ENCODE measurements around the gene NIPSNAP2. TPM values are rescaled to one million over a fixed set of nuclear protein-coding genes. Genes with fewer than 3 reads are reported as not detected.
"Not testable (repeated sequence)": the region's sequence is repeated elsewhere in the genome, so short reads cannot be mapped to it uniquely, and the experiment has no call there.

NIPSNAP2 gene
- total and polyA plus RNA-seq, 2 experiments from 2014 or later, result 97.7 to 207 TPM

GRCh38 chr7:56040730-56041129 lies 76.3 kb downstream of the NIPSNAP2 start:
- H3K27ac ChIP-seq, result peak overlapping the region; percentile 28
- DNase-seq (ENCODE audit: low read depth in 1 of 2, low spot score in 1 of 2), result no peak
- no peak overlapping the region for H3K4me3 ChIP-seq
- H3K9me3 ChIP-seq (ENCODE audit: low read depth), result no peaks in the 10 kb centered on the region
- TF ChIP-seq, protein P1, sequence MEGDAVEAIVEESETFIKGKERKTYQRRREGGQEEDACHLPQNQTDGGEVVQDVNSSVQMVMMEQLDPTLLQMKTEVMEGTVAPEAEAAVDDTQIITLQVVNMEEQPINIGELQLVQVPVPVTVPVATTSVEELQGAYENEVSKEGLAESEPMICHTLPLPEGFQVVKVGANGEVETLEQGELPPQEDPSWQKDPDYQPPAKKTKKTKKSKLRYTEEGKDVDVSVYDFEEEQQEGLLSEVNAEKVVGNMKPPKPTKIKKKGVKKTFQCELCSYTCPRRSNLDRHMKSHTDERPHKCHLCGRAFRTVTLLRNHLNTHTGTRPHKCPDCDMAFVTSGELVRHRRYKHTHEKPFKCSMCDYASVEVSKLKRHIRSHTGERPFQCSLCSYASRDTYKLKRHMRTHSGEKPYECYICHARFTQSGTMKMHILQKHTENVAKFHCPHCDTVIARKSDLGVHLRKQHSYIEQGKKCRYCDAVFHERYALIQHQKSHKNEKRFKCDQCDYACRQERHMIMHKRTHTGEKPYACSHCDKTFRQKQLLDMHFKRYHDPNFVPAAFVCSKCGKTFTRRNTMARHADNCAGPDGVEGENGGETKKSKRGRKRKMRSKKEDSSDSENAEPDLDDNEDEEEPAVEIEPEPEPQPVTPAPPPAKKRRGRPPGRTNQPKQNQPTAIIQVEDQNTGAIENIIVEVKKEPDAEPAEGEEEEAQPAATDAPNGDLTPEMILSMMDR (IDR thresholded peaks at IDR 0.05; ENCODE audit: low read depth, low read length), result no peak
- H3K36me3 ChIP-seq, result no peaks in the 10 kb centered on the region
- H3K27me3 ChIP-seq, result no peaks in the 10 kb centered on the region
- H3K4me1 ChIP-seq (ENCODE audit: low read depth), result no peaks in the 10 kb centered on the region

- H3K36me3 ChIP-seq; H3K27me3 ChIP-seq; H3K9me3 ChIP-seq (ENCODE audit: low read depth); H3K27ac ChIP-seq; H3K4me3 ChIP-seq; H3K4me1 ChIP-seq (ENCODE audit: low read depth); DNase-seq (ENCODE audit: low read depth in 1 of 2, low spot score in 1 of 2): not testable (repeated sequence)
Measured at GRCh38 chr7:56045758-56046157, 81.4 kb downstream of the NIPSNAP2 start.

DNA sequence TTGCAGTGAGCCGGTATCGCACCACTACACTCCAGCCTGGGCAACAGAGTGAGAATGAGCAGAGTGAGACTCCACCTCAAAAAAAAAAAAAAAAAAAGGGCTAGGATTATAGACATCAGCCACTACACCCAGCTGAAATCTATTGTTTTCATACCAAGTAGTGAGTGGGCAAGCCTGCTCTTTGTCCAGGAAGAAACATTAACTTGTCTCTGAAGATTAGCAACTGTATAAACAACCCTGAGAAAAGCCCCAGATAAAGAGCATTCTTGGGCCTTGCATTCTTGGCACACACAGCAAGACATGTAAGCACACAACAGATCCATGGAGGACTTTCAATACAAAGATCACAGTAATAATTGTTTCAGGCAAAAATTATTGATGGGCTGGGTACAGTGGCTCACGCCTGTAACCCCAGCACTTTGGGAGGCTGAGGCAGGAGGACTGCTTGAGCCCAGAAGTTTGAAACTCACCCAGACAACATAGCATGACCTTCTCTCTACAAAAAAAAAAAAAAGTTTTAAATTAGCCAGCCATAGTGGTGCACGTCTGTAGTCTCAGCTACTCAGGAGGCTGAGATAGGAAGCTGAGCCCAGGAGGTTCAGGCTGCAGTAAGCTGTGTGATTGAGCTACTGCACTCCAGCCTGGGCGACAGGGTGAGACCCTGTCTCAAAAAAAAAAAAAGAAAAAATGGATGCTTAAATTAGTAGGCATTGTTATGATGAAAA lies 82.5 kb downstream of the NIPSNAP2 start:
- no peaks in the 10 kb centered on the region for H3K36me3 ChIP-seq
- no peaks in the 10 kb centered on the region for H3K9me3 ChIP-seq (ENCODE audit: low read depth)
- peak; percentile 15 to 93 for DNase-seq (ENCODE audit: low read depth in 1 of 2, low spot score in 1 of 2)
- H3K4me3 ChIP-seq, result no peak overlapping the region
- H3K27me3 ChIP-seq, result no peaks in the 10 kb centered on the region
- TF ChIP-seq, protein P1 (IDR thresholded peaks at IDR 0.05; ENCODE audit: low read depth, low read length), result no peak
- H3K4me1 ChIP-seq (ENCODE audit: low read depth), result peaks cover 6% of the 10 kb centered on the region
- peak overlapping the region; percentile 69 for H3K27ac ChIP-seq

DNA sequence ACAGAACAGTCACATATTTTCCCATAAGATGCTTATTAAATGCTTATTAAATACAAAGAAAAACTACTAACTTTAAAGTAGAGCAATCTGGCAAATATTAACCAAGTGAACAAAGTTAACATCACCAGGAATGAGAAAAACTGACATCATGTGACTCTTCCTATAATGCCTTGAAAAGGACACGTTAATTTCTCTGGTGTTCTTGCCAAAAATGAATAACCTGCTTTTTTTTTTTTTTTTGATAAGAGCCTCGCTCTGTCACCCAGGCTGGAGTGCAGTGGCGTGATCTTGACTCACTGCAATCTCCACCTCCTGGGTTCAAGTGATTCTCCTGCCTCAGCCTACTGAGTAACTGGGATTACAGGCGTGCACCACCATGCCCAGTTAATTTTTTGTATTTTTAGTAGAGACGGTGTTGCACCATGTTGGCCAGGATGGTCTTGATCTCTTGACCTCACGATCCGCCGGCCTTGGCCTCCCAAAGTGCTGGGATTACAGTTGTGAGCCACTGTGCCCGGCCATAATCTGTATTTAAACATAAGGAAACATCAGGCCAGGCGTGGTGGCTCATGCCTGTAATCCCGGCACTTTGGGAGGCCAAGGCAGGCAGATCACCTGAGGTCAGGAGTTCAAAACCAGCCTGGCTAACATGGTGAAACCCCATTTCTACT lies 83.2 kb downstream of the NIPSNAP2 start:
- not testable (repeated sequence) for H3K4me1 ChIP-seq (ENCODE audit: low read depth); H3K27me3 ChIP-seq; H3K36me3 ChIP-seq; H3K4me3 ChIP-seq; H3K9me3 ChIP-seq (ENCODE audit: low read depth)
- peak overlapping the region; percentile 69 for H3K27ac ChIP-seq
- DNase-seq (ENCODE audit: low read depth in 1 of 2, low spot score in 1 of 2), result peak in 1 of 2 donors; percentile 20

DNA sequence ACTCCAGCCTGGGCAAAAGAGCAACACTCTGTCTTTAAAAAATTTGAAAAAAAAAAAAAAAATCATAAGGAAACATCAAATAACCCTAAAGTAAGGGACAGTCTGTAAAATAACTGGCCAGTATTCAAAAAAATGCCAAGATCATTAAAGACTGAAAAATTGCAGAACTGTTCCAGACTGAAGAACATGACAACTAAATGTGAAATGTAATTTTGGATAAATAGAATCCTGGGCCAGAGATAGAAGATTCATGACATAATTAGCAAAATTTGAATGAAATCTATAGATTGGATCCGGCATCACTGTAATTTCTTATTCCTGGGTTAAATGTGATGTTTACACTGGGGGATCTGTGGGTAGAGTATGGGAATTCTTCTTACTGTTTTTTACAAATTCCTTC lies 83.9 kb downstream of the NIPSNAP2 start:
- TF ChIP-seq, protein P1 (IDR thresholded peaks at IDR 0.05; ENCODE audit: low read depth, low read length), result no peak
- no peak overlapping the region for H3K4me3 ChIP-seq
- H3K9me3 ChIP-seq (ENCODE audit: low read depth), result no peaks in the 10 kb centered on the region
- peaks cover 13% of the 10 kb centered on the region for H3K4me1 ChIP-seq (ENCODE audit: low read depth)
- H3K27ac ChIP-seq, result peak overlapping the region; percentile 69
- no peaks in the 10 kb centered on the region for H3K36me3 ChIP-seq
- no peaks in the 10 kb centered on the region for H3K27me3 ChIP-seq
- no peak for DNase-seq (ENCODE audit: low read depth in 1 of 2, low spot score in 1 of 2)

GRCh38 chr7:56048763-56049162 lies 84.4 kb downstream of the NIPSNAP2 start:
- not testable (repeated sequence) for H3K36me3 ChIP-seq; H3K4me3 ChIP-seq; H3K9me3 ChIP-seq (ENCODE audit: low read depth); H3K27me3 ChIP-seq
- Histone ChIP-seq H3K4me1 (ENCODE audit: low read depth) (peaks cover 13% of the 10 kb centered on the region), H3K27ac (peak overlapping the region; percentile 18)
- peak in 1 of 2 donors; percentile 28 for DNase-seq (ENCODE audit: low read depth in 1 of 2, low spot score in 1 of 2)

Other genes with a start within 250 kb of the NIPSNAP2 start
- not detected in 2 replicates for gene SEPTIN14, start 101.8 kb upstream of the NIPSNAP2 start, total RNA-seq
- not detected in 2 replicates for gene SEPTIN14, start 101.8 kb upstream of the NIPSNAP2 start, polyA plus RNA-seq
- gene ZNF713, start 77.1 kb upstream of the NIPSNAP2 start, total RNA-seq, result 5.1 and 5.7 TPM in 2 replicates
- 4.1 and 7.5 TPM in 2 replicates for gene ZNF713, start 77.1 kb upstream of the NIPSNAP2 start, polyA plus RNA-seq
- 7.8 and 11.7 TPM in 2 replicates for gene MRPS17, start 12.7 kb upstream of the NIPSNAP2 start, total RNA-seq
- gene MRPS17, start 12.7 kb upstream of the NIPSNAP2 start, polyA plus RNA-seq, result 34.4 and 35.7 TPM in 2 replicates
- gene PSPH, start 86.9 kb downstream of the NIPSNAP2 start, total RNA-seq, result 64.8 and 92.7 TPM in 2 replicates
- 37.7 and 49.0 TPM in 2 replicates for gene PSPH, start 86.9 kb downstream of the NIPSNAP2 start, polyA plus RNA-seq
- gene CCT6A, start 87.2 kb downstream of the NIPSNAP2 start, total RNA-seq, result 99.0 and 105 TPM in 2 replicates
- gene CCT6A, start 87.2 kb downstream of the NIPSNAP2 start, polyA plus RNA-seq, result 144 and 167 TPM in 2 replicates
- gene SUMF2, start 99.7 kb downstream of the NIPSNAP2 start, total RNA-seq, result 60.9 and 108 TPM in 2 replicates
- 49.5 and 77.2 TPM in 2 replicates for gene SUMF2, start 99.7 kb downstream of the NIPSNAP2 start, polyA plus RNA-seq
- 0.21 and 0.81 TPM in 2 replicates for gene PHKG1, start 128.4 kb downstream of the NIPSNAP2 start, total RNA-seq
- 0.44 and 0.72 TPM in 2 replicates for gene PHKG1, start 128.4 kb downstream of the NIPSNAP2 start, polyA plus RNA-seq
- gene CHCHD2, start 141.9 kb downstream of the NIPSNAP2 start, total RNA-seq, result 393 and 511 TPM in 2 replicates
- gene CHCHD2, start 141.9 kb downstream of the NIPSNAP2 start, polyA plus RNA-seq, result 468 and 556 TPM in 2 replicates
- not detected in 2 replicates for gene NUPR2, start 151.8 kb downstream of the NIPSNAP2 start, total RNA-seq
- gene NUPR2, start 151.8 kb downstream of the NIPSNAP2 start, polyA plus RNA-seq, result not detected in 2 replicates